ENCODE results near the gene CAND2.

GRCh38 chr3:12840591-12841148, 44.2 kb downstream of the CAND2 start:
- TF ChIP-seq, protein P1, sequence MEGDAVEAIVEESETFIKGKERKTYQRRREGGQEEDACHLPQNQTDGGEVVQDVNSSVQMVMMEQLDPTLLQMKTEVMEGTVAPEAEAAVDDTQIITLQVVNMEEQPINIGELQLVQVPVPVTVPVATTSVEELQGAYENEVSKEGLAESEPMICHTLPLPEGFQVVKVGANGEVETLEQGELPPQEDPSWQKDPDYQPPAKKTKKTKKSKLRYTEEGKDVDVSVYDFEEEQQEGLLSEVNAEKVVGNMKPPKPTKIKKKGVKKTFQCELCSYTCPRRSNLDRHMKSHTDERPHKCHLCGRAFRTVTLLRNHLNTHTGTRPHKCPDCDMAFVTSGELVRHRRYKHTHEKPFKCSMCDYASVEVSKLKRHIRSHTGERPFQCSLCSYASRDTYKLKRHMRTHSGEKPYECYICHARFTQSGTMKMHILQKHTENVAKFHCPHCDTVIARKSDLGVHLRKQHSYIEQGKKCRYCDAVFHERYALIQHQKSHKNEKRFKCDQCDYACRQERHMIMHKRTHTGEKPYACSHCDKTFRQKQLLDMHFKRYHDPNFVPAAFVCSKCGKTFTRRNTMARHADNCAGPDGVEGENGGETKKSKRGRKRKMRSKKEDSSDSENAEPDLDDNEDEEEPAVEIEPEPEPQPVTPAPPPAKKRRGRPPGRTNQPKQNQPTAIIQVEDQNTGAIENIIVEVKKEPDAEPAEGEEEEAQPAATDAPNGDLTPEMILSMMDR (IDR thresholded peaks at IDR 0.05): no peak
- no peak for TF ChIP-seq ZFX (IDR thresholded peaks at IDR 0.05; ENCODE audit: borderline replicate concordance)
